ENCODE data around the gene OSBPL9.
"Not testable (repeated sequence)": the region's sequence is repeated elsewhere in the genome, so short reads cannot be mapped to it uniquely, and the experiment has no call there.

The OSBPL9 gene

GRCh38 chr1:51666478-51666877 lies 49.6 kb downstream of the OSBPL9 start:
- DNase-seq (ENCODE audit: low spot score): no peak

GRCh38 chr1:51667561-51667960 lies 50.7 kb downstream of the OSBPL9 start:
- no peak for DNase-seq (ENCODE audit: low spot score)

- DNase-seq (ENCODE audit: low spot score): no peak
Measured at GRCh38 chr1:51669272-51669671, 52.4 kb downstream of the OSBPL9 start.

DNA sequence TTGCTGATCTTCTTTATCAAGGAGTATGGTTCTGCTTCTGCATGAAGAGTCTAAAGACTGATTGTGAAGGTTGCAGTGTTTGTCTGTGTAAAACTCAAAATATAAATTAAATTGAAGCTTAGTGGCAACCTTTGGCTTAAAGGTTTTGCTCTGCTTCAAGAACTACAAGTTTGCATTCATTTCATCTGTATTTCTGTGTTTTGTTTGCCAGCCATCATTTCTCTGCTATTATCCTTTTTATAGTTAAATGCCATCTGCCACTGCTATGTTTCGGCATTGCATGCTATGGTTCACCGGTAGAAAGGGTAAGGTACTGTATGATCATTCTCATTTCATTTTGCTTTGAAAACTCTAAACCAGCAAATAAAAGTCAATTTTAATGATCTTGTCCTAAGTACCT lies 52.9 kb downstream of the OSBPL9 start:
- DNase-seq (ENCODE audit: low spot score): no peak

GRCh38 chr1:51671527-51672325 lies 54.8 kb downstream of the OSBPL9 start:
- DNase-seq (ENCODE audit: low spot score): no peak

GRCh38 chr1:51673279-51673678 lies 56.4 kb downstream of the OSBPL9 start:
- no peak for DNase-seq (ENCODE audit: low spot score)

DNA sequence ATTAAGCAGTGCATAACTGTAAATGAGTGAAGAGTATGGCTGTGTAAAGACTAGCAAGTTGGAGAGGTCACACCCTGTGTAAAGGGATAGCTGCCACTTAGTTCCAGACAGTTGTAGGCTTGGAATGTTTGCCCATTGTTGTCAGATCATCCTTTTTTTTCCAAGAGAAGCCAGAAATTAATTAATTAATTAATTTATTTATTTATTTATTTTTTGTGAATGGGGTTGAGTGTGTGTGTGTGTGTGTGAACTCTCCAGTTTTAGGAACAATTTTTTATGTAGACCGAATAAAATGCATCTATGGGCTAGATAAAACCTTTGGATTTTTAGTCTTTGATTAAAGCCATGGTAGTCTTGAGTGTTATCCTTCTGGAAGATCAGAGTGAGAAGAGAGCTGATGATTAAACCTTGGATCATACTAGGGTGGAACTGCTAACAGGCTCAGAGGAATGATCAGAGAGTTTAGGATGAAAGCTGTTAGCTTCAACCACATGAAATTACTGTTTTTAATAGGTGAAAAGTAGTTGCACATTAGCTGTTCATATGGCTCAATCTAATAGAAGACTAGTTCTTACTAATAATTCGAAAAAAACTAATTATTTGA lies 58.4 kb downstream of the OSBPL9 start:
- no peak for DNase-seq (ENCODE audit: low spot score)

GRCh38 chr1:51679435-51679834 lies 62.5 kb downstream of the OSBPL9 start:
- no peak for DNase-seq (ENCODE audit: low spot score)

DNA sequence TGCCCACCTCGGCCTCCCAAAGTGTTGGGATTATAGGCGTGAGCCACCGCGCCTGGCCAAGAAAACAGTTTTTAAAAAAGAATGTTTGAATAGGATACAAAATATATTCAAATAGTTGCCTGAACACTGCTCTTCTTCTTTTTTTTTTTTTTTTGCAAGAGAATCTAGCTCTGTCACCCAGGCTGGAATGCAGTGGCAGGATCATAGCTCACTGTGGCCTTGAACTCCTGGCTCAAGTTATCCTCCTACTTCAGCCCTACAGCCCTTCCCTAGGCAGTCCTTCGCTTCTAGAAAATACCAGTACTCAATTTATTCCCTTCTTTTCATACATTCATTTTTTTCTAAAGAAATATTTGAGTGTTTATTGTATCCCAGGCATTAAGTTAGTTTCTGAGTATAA lies 67.9 kb downstream of the OSBPL9 start:
- DNase-seq (ENCODE audit: low spot score): no peak

GRCh38 chr1:51686450-51686849 lies 69.6 kb downstream of the OSBPL9 start:
- no peak for DNase-seq (ENCODE audit: low spot score)

- no peak for DNase-seq (ENCODE audit: low spot score)
Measured at GRCh38 chr1:51689075-51689440, 72.2 kb downstream of the OSBPL9 start.

GRCh38 chr1:51689643-51690042 lies 72.8 kb downstream of the OSBPL9 start:
- DNase-seq (ENCODE audit: low spot score): no peak

- DNase-seq (ENCODE audit: low spot score): no peak
Measured at GRCh38 chr1:51690285-51690961, 73.5 kb downstream of the OSBPL9 start.

- DNase-seq (ENCODE audit: low spot score): no peak
Measured at GRCh38 chr1:51691920-51692319, 75.0 kb downstream of the OSBPL9 start.

- DNase-seq (ENCODE audit: low spot score): no peak
Measured at GRCh38 chr1:51693419-51694155, 76.7 kb downstream of the OSBPL9 start.

- DNase-seq (ENCODE audit: low spot score): no peak
Measured at GRCh38 chr1:51697166-51697565, 80.3 kb downstream of the OSBPL9 start.

- no peak for DNase-seq (ENCODE audit: low spot score)
Measured at GRCh38 chr1:51699391-51699790, 82.5 kb downstream of the OSBPL9 start.

GRCh38 chr1:51701782-51702181 lies 84.9 kb downstream of the OSBPL9 start:
- DNase-seq (ENCODE audit: low spot score): not testable (repeated sequence)

- not testable (repeated sequence) for DNase-seq (ENCODE audit: low spot score)
Measured at GRCh38 chr1:51702220-51702619, 85.3 kb downstream of the OSBPL9 start.

DNA sequence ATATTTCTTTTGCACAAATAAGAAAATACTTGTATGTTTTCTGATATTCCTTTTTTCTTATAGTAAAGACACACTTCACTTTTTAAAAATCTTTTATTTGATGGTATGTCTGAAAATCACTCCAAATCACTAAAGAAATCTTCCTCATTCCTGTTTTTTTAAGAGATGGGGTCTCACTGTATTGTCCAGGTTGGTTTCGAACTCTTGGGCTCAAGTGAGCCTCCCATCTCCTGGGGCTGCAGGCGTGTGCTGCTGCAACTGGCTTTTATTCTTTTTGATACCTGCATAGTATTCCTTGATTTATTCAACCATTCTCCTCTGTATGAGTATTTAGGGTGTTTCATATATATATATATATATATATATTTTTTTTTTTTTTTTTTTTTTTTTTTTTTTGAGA lies 88.1 kb downstream of the OSBPL9 start:
- no peak for DNase-seq (ENCODE audit: low spot score)

- no peak for DNase-seq (ENCODE audit: low spot score)
Measured at GRCh38 chr1:51708911-51709760, 92.2 kb downstream of the OSBPL9 start.

DNA sequence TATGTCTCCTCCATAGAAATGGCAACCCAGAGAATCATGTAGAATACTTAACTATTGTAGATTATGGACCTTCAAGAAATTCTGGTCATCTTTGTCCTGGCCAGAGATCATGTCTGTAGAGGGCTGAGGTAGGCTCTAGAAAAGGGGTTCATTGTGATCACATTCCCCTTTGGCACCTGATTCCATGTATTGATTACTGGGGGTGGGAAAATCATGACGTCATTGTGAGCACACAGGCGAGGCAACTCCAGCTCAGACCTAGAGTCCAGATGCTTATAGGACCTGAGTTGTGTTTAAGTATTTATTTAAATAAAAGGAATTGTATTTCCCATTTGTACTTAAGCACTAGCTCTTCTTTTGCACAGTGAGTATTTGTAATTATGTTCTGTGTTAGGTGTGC lies 93.1 kb downstream of the OSBPL9 start:
- no peak for DNase-seq (ENCODE audit: low spot score)
